SK-N-SH (cell line): ENCODE results near the gene ATRN. TPM values are rescaled to one million over a fixed set of nuclear protein-coding genes. Genes with fewer than 3 reads are reported as not detected.

ENCODE experiments used
- CTCF ChIA-PET: fragments of 300-600, 350-600 bp; formaldehyde crosslinking; extraction: SDS; loops from one replicate; lab custom pipeline; 2021; lab: Yijun Ruan, JAX
- POLR2A ChIA-PET: fragments of 350-600 bp; sonication (Branson Sonifier 250); formaldehyde crosslinking; extraction: SDS; loops from one replicate; lab custom pipeline; 2020; ENCODE audit warnings: antibody characterized with exemption, inconsistent platforms; lab: Yijun Ruan, JAX
- DNase-seq: peaks from one replicate; pipeline ENCODE4 v3.0.0; 2012
- H2AFZ ChIP-seq: fragments of 200-600 bp; sonication (generic); 2 replicates; pipeline ENCODE4 v1.8.1; 2016; ENCODE audit warnings: antibody characterized with exemption, mild to moderate bottlenecking, low read depth
- H3F3A ChIP-seq: fragments of 200-600 bp; sonication (generic); replicated peaks from 2 replicates; pipeline ENCODE3; 2016; ENCODE audit warnings: antibody characterized with exemption, mild to moderate bottlenecking; ENCODE audit not compliant: insufficient read depth
- H3K27ac ChIP-seq, 2 experiments: fragments of 200-500 bp in 1 of 2; fragments of 200-600 bp in 1 of 2; sonication (Bioruptor generic) in 1 of 2; sonication (generic), shearing (Covaris generic) in 1 of 2; 2 replicates each; pipeline versions ENCODE4 v1.5.1 to v1.6.1; 2014 to 2016; ENCODE audit warnings: low read depth in 2 of 2, inconsistent platforms in 1 of 2, low read length in 1 of 2, mild to moderate bottlenecking in 1 of 2, mixed read lengths in 1 of 2
- H3K27me3 ChIP-seq: fragments of 200-600 bp; sonication (generic), shearing (Covaris generic); 2 replicates; pipeline ENCODE4 v1.6.1; 2016; ENCODE audit warnings: mixed run types; ENCODE audit not compliant: insufficient read depth
- H3K36me3 ChIP-seq, 2 experiments: fragments of 200-500 bp in 1 of 2; fragments of 200-600 bp in 1 of 2; sonication (Bioruptor generic) in 1 of 2; sonication (generic) in 1 of 2; replicated peaks in 1 of 2; 2 replicates each; pipeline versions ENCODE3 to v1.5.1; 2014 to 2016; ENCODE audit warnings: low read length in 1 of 2, mild to moderate bottlenecking in 1 of 2; ENCODE audit not compliant: insufficient read depth in 2 of 2, control insufficient read depth in 1 of 2
- H3K4me1 ChIP-seq, 2 experiments: fragments of 200-500 bp in 1 of 2; fragments of 200-600 bp in 1 of 2; sonication (Bioruptor generic) in 1 of 2; sonication (generic), shearing (Covaris generic) in 1 of 2; 2 replicates each; pipeline versions ENCODE4 v1.5.1 to v1.6.1; 2014 to 2016; ENCODE audit warnings: low read depth in 1 of 2, low read length in 1 of 2, mixed run types in 1 of 2; ENCODE audit not compliant: insufficient read depth in 2 of 2, control insufficient read depth in 1 of 2
- H3K4me2 ChIP-seq: fragments of 200-600 bp; sonication (generic), shearing (Covaris generic); 2 replicates; pipeline ENCODE4 v1.6.1; 2017; ENCODE audit warnings: mixed run types
- H3K4me3 ChIP-seq, 2 experiments: fragments of 200-500 bp in 1 of 2; fragments of 200-600 bp in 1 of 2; sonication (Bioruptor generic) in 1 of 2; sonication (generic), shearing (Covaris generic) in 1 of 2; 2 replicates each; pipeline versions ENCODE4 v1.5.1 to v1.8.1; 2014 to 2016; ENCODE audit warnings: low read depth in 2 of 2, inconsistent platforms in 1 of 2, low read length in 1 of 2, mild to moderate bottlenecking in 1 of 2, mixed read lengths in 1 of 2, moderate library complexity in 1 of 2
- H3K79me2 ChIP-seq: fragments of 200-600 bp; sonication (generic); 2 replicates; pipeline ENCODE4 v1.8.1; 2017; ENCODE audit warnings: mild to moderate bottlenecking; ENCODE audit not compliant: insufficient read depth
- H3K9ac ChIP-seq: fragments of 200-600 bp; sonication (generic); 2 replicates; pipeline ENCODE4 v1.6.1; 2017; ENCODE audit warnings: mixed run types
- H3K9me2 ChIP-seq: fragments of 200-600 bp; sonication (generic); 2 replicates; pipeline ENCODE4 v1.6.1; 2017; ENCODE audit warnings: mixed run types
- H3K9me3 ChIP-seq: fragments of 200-600 bp; sonication (generic); 2 replicates; pipeline ENCODE4 v1.6.1; 2017; ENCODE audit warnings: mixed run types, mild to moderate bottlenecking, moderate library complexity
- H4K20me1 ChIP-seq: fragments of 200-600 bp; sonication (generic); 2 replicates; pipeline ENCODE4 v1.6.1; 2017; ENCODE audit warnings: mild to moderate bottlenecking, mixed run types; ENCODE audit not compliant: insufficient read depth
- ELF1 ChIP-seq: IDR thresholded peaks from 2 replicates; pipeline ENCODE4 v1.4.0; 2012
- EZH2phosphoT487 ChIP-seq: fragments of 200-600 bp; sonication (generic); IDR thresholded peaks from 2 replicates; pipeline ENCODE4 v1.6.1; 2017; ENCODE audit warnings: low read depth, mixed run types, mild to moderate bottlenecking, antibody characterized with exemption, moderate library complexity, borderline replicate concordance
- FOXJ3 ChIP-seq: sonication (generic); formaldehyde crosslinking; IDR thresholded peaks from 2 replicates; pipeline ENCODE4 v1.5.1; 2020; ENCODE audit warnings: mild to moderate bottlenecking, missing genetic modification reagents
- FOXM1 ChIP-seq: IDR thresholded peaks from 2 replicates; pipeline ENCODE4 v1.4.0; 2012; ENCODE audit warnings: low read depth, mild to moderate bottlenecking
- GABPA ChIP-seq: IDR thresholded peaks from 2 replicates; pipeline ENCODE4 v1.4.0; 2012; ENCODE audit warnings: low read depth, mild to moderate bottlenecking
- MEF2A ChIP-seq: IDR thresholded peaks from 2 replicates; pipeline ENCODE4 v1.4.0; 2012; ENCODE audit warnings: low read depth, borderline replicate concordance
- NRF1 ChIP-seq: IDR thresholded peaks from 2 replicates; pipeline ENCODE4 v1.6.1; 2012; ENCODE audit warnings: low read depth, mild to moderate bottlenecking, low read length
- POLR2AphosphoS5 ChIP-seq: IDR thresholded peaks from 2 replicates; pipeline ENCODE4 v1.6.1; 2012; ENCODE audit warnings: low read depth, low read length
- RCOR1 ChIP-seq: fragments of 150-350 bp; IDR thresholded peaks from 2 replicates; pipeline ENCODE4 v1.6.1; 2017; ENCODE audit warnings: antibody characterized with exemption, low read length
- RFX5 ChIP-seq: IDR thresholded peaks from 2 replicates; pipeline ENCODE4 v1.6.1; 2012; ENCODE audit warnings: mild to moderate bottlenecking, improper control_type of control experiment, low read length
- SIN3A ChIP-seq: IDR thresholded peaks from 2 replicates; pipeline ENCODE4 v1.6.1; 2012; ENCODE audit warnings: low read depth, mild to moderate bottlenecking, low read length, moderate library complexity, borderline replicate concordance
- TAF1 ChIP-seq: IDR thresholded peaks from 2 replicates; pipeline ENCODE4 v1.6.1; 2012; ENCODE audit warnings: low read depth, mild to moderate bottlenecking, low read length, moderate library complexity, borderline replicate concordance
- TEAD4 ChIP-seq: IDR thresholded peaks from 2 replicates; pipeline ENCODE4 v1.4.0; 2012; ENCODE audit warnings: mild to moderate bottlenecking, borderline replicate concordance; ENCODE audit not compliant: insufficient read depth
- WGBS: methylation state at CpG from one replicate; pipeline ENCODE4 v1.1.6; 2017; ENCODE audit warnings: low lambda C conversion rate; 5-methylcytosine and 5-hydroxymethylcytosine counted together
- polyA plus RNA-seq, 3 experiments: library from polyadenylated mRNA; depleted of rRNA; stranded (reverse); fragments of >200 nt; gene quantifications; 2 replicates each; pipeline ENCODE4 v1.2.3, GENCODE V29; 2012
- TF ChIP-seq, protein P1 (sequence below): IDR thresholded peaks from 2 replicates; pipeline ENCODE4 v1.4.0; 2012; ENCODE audit warnings: low read depth
- TF ChIP-seq, protein P2 (sequence below): IDR thresholded peaks from 2 replicates; pipeline ENCODE4; 2012
- TF ChIP-seq, protein P3 (sequence below): fragments of 200-600 bp; sonication (generic); IDR thresholded peaks from 2 replicates; pipeline ENCODE4 v1.6.1; 2017; ENCODE audit warnings: antibody characterized with exemption, mild to moderate bottlenecking, moderate library complexity
- TF ChIP-seq, protein P4 (sequence below): IDR thresholded peaks from 2 replicates; pipeline ENCODE4 v1.4.0; 2012; ENCODE audit warnings: low read depth, borderline replicate concordance
- TF ChIP-seq, protein P5 (sequence below): IDR thresholded peaks from 2 replicates; pipeline ENCODE4 v1.4.0; 2012; ENCODE audit warnings: low read depth, borderline replicate concordance

The ATRN gene
- polyA plus RNA-seq, 1 of the 3 experiments (the other 2 are of a cell fraction): 33.8 TPM

DNA sequence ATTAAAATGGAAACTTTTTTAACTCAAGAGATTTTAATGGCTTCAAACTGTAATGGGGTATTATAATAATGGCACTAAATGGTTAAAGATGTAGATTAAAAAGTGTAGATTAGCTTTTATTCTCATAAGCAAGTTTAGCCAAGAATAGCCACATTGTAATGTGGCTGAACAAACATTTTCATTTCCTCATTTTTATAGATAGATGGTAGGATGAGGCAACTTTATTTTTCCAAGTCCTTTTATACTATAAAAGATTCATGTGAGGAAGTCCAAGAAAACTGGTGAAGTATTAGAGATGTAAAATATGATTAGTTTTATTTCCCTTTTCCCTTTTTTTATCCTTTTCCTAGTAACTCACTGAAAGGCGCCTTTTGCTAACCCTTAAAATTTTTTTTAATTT is 88.8 kb downstream of the ATRN start:
- Histone ChIP-seq H3K9ac (no peak overlapping the region), H3K27me3 (no peaks in the 10 kb centered on the region), H3K4me3 (no peak overlapping the region), H3K4me2 (no peak overlapping the region), H3K4me1 (no peaks in the 10 kb centered on the region), H3K9me3 (no peaks in the 10 kb centered on the region)
- no peak for DNase-seq
- no peak for TF ChIP-seq SIN3A
- TF ChIP-seq, protein P1, sequence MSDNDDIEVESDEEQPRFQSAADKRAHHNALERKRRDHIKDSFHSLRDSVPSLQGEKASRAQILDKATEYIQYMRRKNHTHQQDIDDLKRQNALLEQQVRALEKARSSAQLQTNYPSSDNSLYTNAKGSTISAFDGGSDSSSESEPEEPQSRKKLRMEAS: no peak
- no peak for TF ChIP-seq NRF1
- no peak for TF ChIP-seq MEF2A
- TF ChIP-seq RCOR1: no peak
- TF ChIP-seq, all 33 proteins: peak for 0
- Histone ChIP-seq H2AFZ (no peak overlapping the region), H3F3A (no peaks in the 10 kb centered on the region), H3K9me2 (no peaks in the 10 kb centered on the region), H3K27ac (no peak overlapping the region), H4K20me1 (no peaks in the 10 kb centered on the region), H3K36me3 (peaks cover 10 to 14% of the 10 kb centered on the region in 2 experiments), H3K79me2 (peaks cover 3% of the 10 kb centered on the region; the same call in 1 of the 2 replicates)
- ChIA-PET POLR2A (no interaction called here), CTCF (interaction anchor here (1.3 to 1.8 kb wide), 3 partner anchors 9 to 341 kb away, joined by 3 to 5 read pairs (median 4); no protein-coding TSS in a partner anchor)
- 100% methylated on average over 1 of the region's 1 CpG for WGBS

DNA sequence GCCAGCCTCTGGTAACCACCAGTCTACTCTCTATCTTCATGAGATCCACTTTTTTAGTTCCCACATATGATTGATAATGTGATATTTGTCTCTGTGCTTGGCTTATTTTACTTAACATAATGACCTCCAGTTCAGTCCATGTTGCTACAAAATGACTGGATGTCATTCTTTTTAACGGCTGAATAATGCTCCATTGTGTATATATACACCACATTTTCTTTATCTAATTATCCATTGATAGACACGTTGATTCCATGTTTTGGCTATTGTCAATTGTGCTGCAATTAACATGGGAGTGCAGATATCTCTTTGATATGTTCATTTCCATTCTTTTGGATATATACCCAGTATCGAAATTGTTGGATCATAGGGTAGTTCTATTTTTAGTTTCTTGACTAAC is 89.3 kb downstream of the ATRN start:
- DNase-seq: no peak
- Histone ChIP-seq H3K9ac (no peak overlapping the region), H4K20me1 (no peaks in the 10 kb centered on the region), H3K36me3 (peaks cover 10 to 14% of the 10 kb centered on the region in 2 experiments), H3K9me2 (no peaks in the 10 kb centered on the region), H3K27ac (no peak overlapping the region), H3K4me1 (no peaks in the 10 kb centered on the region), H3K27me3 (no peaks in the 10 kb centered on the region), H3K4me3 (no peak overlapping the region), H2AFZ (no peak overlapping the region), H3K79me2 (peaks cover 3% of the 10 kb centered on the region; the same call in 1 of the 2 replicates)
- CTCF ChIA-PET: interaction anchor here (0.7 to 1.8 kb wide), 4 partner anchors 12 to 341 kb away, joined by 3 to 5 read pairs (median 4); no protein-coding TSS in a partner anchor
- 90% methylated on average over 3 of the region's 3 CpGs for WGBS
- TF ChIP-seq, protein P2, sequence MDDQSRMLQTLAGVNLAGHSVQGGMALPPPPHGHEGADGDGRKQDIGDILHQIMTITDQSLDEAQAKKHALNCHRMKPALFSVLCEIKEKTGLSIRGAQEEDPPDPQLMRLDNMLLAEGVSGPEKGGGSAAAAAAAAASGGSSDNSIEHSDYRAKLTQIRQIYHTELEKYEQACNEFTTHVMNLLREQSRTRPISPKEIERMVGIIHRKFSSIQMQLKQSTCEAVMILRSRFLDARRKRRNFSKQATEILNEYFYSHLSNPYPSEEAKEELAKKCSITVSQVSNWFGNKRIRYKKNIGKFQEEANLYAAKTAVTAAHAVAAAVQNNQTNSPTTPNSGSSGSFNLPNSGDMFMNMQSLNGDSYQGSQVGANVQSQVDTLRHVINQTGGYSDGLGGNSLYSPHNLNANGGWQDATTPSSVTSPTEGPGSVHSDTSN: no peak
- no peak for TF ChIP-seq RFX5
- no peak for TF ChIP-seq FOXM1
- TF ChIP-seq ELF1: no peak
- TF ChIP-seq, protein P3, sequence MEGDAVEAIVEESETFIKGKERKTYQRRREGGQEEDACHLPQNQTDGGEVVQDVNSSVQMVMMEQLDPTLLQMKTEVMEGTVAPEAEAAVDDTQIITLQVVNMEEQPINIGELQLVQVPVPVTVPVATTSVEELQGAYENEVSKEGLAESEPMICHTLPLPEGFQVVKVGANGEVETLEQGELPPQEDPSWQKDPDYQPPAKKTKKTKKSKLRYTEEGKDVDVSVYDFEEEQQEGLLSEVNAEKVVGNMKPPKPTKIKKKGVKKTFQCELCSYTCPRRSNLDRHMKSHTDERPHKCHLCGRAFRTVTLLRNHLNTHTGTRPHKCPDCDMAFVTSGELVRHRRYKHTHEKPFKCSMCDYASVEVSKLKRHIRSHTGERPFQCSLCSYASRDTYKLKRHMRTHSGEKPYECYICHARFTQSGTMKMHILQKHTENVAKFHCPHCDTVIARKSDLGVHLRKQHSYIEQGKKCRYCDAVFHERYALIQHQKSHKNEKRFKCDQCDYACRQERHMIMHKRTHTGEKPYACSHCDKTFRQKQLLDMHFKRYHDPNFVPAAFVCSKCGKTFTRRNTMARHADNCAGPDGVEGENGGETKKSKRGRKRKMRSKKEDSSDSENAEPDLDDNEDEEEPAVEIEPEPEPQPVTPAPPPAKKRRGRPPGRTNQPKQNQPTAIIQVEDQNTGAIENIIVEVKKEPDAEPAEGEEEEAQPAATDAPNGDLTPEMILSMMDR: no peak
- TF ChIP-seq, protein P4, sequence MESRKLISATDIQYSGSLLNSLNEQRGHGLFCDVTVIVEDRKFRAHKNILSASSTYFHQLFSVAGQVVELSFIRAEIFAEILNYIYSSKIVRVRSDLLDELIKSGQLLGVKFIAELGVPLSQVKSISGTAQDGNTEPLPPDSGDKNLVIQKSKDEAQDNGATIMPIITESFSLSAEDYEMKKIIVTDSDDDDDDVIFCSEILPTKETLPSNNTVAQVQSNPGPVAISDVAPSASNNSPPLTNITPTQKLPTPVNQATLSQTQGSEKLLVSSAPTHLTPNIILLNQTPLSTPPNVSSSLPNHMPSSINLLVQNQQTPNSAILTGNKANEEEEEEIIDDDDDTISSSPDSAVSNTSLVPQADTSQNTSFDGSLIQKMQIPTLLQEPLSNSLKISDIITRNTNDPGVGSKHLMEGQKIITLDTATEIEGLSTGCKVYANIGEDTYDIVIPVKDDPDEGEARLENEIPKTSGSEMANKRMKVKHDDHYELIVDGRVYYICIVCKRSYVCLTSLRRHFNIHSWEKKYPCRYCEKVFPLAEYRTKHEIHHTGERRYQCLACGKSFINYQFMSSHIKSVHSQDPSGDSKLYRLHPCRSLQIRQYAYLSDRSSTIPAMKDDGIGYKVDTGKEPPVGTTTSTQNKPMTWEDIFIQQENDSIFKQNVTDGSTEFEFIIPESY: no peak
- TF ChIP-seq TAF1: no peak
- TF ChIP-seq FOXJ3 (CRISPR knock-in tag): no peak
- TF ChIP-seq, protein P5, sequence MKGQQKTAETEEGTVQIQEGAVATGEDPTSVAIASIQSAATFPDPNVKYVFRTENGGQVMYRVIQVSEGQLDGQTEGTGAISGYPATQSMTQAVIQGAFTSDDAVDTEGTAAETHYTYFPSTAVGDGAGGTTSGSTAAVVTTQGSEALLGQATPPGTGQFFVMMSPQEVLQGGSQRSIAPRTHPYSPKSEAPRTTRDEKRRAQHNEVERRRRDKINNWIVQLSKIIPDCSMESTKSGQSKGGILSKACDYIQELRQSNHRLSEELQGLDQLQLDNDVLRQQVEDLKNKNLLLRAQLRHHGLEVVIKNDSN: no peak
- TF ChIP-seq TEAD4: no peak
- no peak for TF ChIP-seq EZH2phosphoT487
- TF ChIP-seq GABPA: no peak
- TF ChIP-seq POLR2AphosphoS5: no peak
- TF ChIP-seq, all 33 proteins: peak for 0
- POLR2A ChIA-PET: no interaction called here
- Histone ChIP-seq H3K9me3 (no peaks in the 10 kb centered on the region), H3F3A (no peaks in the 10 kb centered on the region), H3K4me2 (no peak overlapping the region)
